Measurements from ENCODE around the gene CNTNAP2.

Gene CNTNAP2

DNA sequence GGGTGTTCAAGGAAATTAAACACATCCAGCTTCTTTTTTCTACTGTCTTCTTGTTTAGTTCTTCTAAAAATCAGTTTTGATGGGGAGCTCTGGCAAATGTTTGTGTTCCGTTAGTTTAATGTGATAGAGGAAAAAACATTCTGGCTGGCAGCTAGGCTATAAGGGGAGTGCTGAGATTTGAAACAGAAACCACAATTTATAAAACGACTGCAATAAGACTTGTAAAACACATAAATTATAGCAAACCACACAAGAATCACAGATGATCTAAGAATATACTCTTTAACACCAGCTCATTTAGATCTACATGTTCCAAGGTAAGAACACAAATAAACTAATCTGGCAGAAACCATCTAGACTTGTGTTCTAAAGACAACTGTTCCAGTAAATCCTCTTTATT is 425.5 kb downstream of the CNTNAP2 start:
- H3K27ac ChIP-seq: no peak overlapping the region
- TF ChIP-seq, protein P1, sequence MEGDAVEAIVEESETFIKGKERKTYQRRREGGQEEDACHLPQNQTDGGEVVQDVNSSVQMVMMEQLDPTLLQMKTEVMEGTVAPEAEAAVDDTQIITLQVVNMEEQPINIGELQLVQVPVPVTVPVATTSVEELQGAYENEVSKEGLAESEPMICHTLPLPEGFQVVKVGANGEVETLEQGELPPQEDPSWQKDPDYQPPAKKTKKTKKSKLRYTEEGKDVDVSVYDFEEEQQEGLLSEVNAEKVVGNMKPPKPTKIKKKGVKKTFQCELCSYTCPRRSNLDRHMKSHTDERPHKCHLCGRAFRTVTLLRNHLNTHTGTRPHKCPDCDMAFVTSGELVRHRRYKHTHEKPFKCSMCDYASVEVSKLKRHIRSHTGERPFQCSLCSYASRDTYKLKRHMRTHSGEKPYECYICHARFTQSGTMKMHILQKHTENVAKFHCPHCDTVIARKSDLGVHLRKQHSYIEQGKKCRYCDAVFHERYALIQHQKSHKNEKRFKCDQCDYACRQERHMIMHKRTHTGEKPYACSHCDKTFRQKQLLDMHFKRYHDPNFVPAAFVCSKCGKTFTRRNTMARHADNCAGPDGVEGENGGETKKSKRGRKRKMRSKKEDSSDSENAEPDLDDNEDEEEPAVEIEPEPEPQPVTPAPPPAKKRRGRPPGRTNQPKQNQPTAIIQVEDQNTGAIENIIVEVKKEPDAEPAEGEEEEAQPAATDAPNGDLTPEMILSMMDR (conservative IDR thresholded peaks at IDR 0.05): no peak
- TF ChIP-seq ZFX (IDR thresholded peaks at IDR 0.05): no peak

DNA sequence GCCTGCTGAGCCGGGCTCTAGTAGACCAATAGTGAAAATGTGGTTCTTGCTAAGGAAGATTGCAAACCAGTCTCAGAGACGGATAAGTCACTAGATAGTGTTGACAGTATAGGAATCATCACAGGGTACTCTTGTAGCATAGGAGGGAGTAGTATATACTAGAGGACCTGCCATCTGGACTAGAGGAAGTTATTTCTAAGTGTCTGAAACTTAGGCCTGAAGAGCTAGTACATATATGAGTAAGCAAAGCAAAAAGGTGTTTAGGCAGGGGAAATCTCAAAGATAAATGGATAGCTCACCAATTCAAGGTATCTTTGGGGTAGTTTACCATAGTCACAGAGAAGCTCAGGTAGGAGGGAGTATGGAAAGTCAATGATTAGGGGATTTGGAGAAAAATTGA is 428.1 kb downstream of the CNTNAP2 start:
- TF ChIP-seq, protein P1 (conservative IDR thresholded peaks at IDR 0.05): no peak
- no peak for TF ChIP-seq ZFX (IDR thresholded peaks at IDR 0.05)

DNA sequence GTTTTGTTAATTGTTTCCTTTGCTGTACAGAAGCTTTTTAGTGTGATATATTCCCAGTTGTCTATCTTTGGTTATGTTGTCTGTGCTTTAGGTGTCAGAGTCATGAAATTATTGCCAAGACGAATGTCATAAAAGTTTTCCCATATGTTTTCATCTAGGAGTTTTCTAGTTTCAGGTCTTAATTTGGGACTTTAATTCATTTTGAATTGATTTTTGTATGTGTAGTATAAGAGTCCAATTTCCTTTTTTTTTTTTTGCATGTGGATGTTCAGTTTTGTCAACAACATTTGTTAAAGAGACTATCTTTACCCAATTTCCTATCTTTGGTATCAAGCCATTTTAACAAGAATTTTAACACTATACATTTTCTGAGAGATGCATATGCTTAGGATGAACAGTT is 432.2 kb downstream of the CNTNAP2 start:
- TF ChIP-seq, protein P1 (conservative IDR thresholded peaks at IDR 0.05): no peak
- TF ChIP-seq ZFX (IDR thresholded peaks at IDR 0.05): no peak

More for the DNA sequence above, 428.1 kb downstream of the CNTNAP2 start:
- H3K27ac ChIP-seq: no peak overlapping the region

GRCh38 chr7:146554556-146554955 is 438.0 kb downstream of the CNTNAP2 start:
- TF ChIP-seq, protein P1 (conservative IDR thresholded peaks at IDR 0.05): no peak
- no peak for TF ChIP-seq ZFX (IDR thresholded peaks at IDR 0.05)
- H3K27ac ChIP-seq: no peak overlapping the region

More for the DNA sequence above, 432.2 kb downstream of the CNTNAP2 start:
- H3K27ac ChIP-seq: no peak overlapping the region

DNA sequence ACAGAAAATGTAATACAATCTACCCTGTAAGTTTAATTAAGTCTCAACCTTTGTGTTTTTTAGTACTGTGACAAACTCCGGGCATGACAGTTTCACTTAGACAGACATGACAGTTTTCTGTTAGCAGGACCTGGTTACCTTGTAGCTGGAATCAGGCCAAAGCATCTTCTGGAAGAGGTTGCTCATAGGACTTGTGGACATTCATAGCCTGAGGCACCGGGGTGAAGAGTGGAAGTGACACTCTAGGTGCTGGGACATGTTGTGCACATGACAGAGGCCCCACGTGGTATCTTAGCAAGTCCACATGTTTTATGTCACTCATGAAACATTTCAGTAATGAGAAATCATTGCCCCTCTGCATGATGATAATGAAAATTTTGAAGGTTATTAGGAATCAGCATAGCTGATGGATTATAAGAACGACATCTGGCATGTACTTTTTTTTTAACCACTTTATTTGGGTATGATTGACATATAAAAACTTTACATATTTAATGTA is 441.4 kb downstream of the CNTNAP2 start:
- H3K27ac ChIP-seq: no peak overlapping the region
- no peak for TF ChIP-seq ZFX (IDR thresholded peaks at IDR 0.05)
- TF ChIP-seq, protein P1 (conservative IDR thresholded peaks at IDR 0.05): no peak

DNA sequence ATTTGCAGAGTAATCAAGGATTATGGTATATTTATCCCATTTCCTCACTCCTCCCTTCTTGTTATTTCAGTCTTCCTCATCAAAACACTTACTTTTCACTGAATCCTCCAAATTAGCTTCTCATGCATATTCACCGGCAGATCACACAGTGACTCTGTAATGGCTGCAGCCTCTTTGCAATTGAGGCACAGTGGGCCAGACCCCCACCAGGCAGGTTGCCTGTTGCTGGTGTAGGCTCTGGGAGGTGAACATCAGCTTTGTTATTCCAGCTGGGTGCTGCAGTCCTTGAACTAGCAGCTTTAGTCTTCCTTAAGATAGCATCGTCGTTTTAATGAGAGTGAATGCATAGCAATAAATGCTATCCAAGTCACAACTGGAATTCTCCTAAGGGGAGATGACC is 449.3 kb downstream of the CNTNAP2 start:
- H3K27ac ChIP-seq: no peak overlapping the region
- TF ChIP-seq, protein P1 (conservative IDR thresholded peaks at IDR 0.05): no peak
- TF ChIP-seq ZFX (IDR thresholded peaks at IDR 0.05): no peak

GRCh38 chr7:146575903-146576302 is 459.3 kb downstream of the CNTNAP2 start:
- H3K27ac ChIP-seq: no peak overlapping the region
- TF ChIP-seq, protein P1 (conservative IDR thresholded peaks at IDR 0.05): no peak
- no peak for TF ChIP-seq ZFX (IDR thresholded peaks at IDR 0.05)

Data from C4-2B (cell line).